GM12891 (cell line): ENCODE results near the gene APLP1. TPM values are rescaled to one million over a fixed set of nuclear protein-coding genes. Genes with fewer than 3 reads are reported as not detected.
"Not testable (repeated sequence)": the region's sequence is repeated elsewhere in the genome, so short reads cannot be mapped to it uniquely, and the experiment has no call there.

Source experiments
- DNase-seq: peaks from one replicate; pipeline ENCODE4 v3.0.0; 2011; ENCODE audit warnings: low spot score; ENCODE audit not compliant: insufficient read length
- FAIRE-seq: peaks from 2 replicates; lab custom pipeline; 2011; peaks lifted over from hg19 to GRCh38; lab: Jason Lieb, UNC
- PAX5 ChIP-seq: IDR thresholded peaks from 2 replicates; pipeline ENCODE4 v1.6.1; 2011; ENCODE audit warnings: low read length, moderate library complexity, mild to moderate bottlenecking; ENCODE audit not compliant: insufficient read depth, severe bottlenecking
- POLR2A ChIP-seq: IDR thresholded peaks from 2 replicates; pipeline ENCODE4 v1.6.1; 2011; ENCODE audit warnings: low read depth, low read length, control low read depth
- POLR2AphosphoS5 ChIP-seq: IDR thresholded peaks from 2 replicates; pipeline ENCODE4 v1.6.1; 2011; ENCODE audit warnings: low read depth, low read length, control low read depth
- POU2F2 ChIP-seq: IDR thresholded peaks from 2 replicates; pipeline ENCODE4 v1.6.1; 2011; ENCODE audit warnings: low read depth, mild to moderate bottlenecking, control low read depth, low read length, moderate library complexity
- SPI1 ChIP-seq: IDR thresholded peaks from 2 replicates; pipeline ENCODE4 v1.6.1; 2011; ENCODE audit warnings: low read depth, low read length, control low read depth
- TAF1 ChIP-seq: IDR thresholded peaks from 2 replicates; pipeline ENCODE4 v1.6.1; 2011; ENCODE audit warnings: low read depth, low read length, control low read depth
- polyA plus RNA-seq: library from polyadenylated mRNA; unstranded; fragments of >200 nt; gene quantifications from one replicate; pipeline ENCODE4 v1.2.1, GENCODE V29; 2012; ENCODE audit warnings: low read depth, missing spikeins, inconsistent platforms; ENCODE audit not compliant: missing spikeins

APLP1 gene
- 1.1 TPM for polyA plus RNA-seq

GRCh38 chr19:35868172-35868822 lies at the start of gene APLP1:
TSS of gene APLP1 (plus strand) at chr19:35868574. CDS start at chr19:35868637, 63 bp downstream.
- DNase-seq (no peak), FAIRE-seq (peak; percentile 26)
- TF ChIP-seq TAF1 (no peak), POLR2A (no peak), POU2F2 (no peak), POLR2AphosphoS5 (no peak), PAX5 (no peak), SPI1 (no peak)

GRCh38 chr19:35822579-35822978 lies 45.8 kb upstream of the APLP1 start:
- TF ChIP-seq POLR2AphosphoS5 (no peak), POLR2A (no peak), TAF1 (no peak), SPI1 (0 out of 2 replicates have a peak, but pooled peaks have one; percentile 21)
- DNase-seq (no peak), FAIRE-seq (no peak)

- DNase-seq, result no peak
- no peak for TF ChIP-seq POLR2A
- no peak for TF ChIP-seq POU2F2
- TF ChIP-seq POLR2AphosphoS5, result no peak
- no peak for TF ChIP-seq SPI1
- TF ChIP-seq PAX5, result no peak
- TF ChIP-seq TAF1, result no peak
- FAIRE-seq, result no peak
Observed at GRCh38 chr19:35824150-35824549, 44.2 kb upstream of the APLP1 start.

GRCh38 chr19:35828692-35829301 lies 39.6 kb upstream of the APLP1 start:
- FAIRE-seq (no peak), DNase-seq (no peak)
- no peak for TF ChIP-seq TAF1
- TF ChIP-seq PAX5, result no peak
- TF ChIP-seq POLR2A, result no peak
- TF ChIP-seq POLR2AphosphoS5, result no peak
- no peak for TF ChIP-seq SPI1
- TF ChIP-seq POU2F2, result no peak

- FAIRE-seq (no peak), DNase-seq (no peak)
- TF ChIP-seq POLR2A, result no peak
- no peak for TF ChIP-seq POU2F2
- TF ChIP-seq TAF1, result no peak
- no peak for TF ChIP-seq PAX5
- TF ChIP-seq SPI1, result no peak
- no peak for TF ChIP-seq POLR2AphosphoS5
Observed at GRCh38 chr19:35830986-35831385, 37.4 kb upstream of the APLP1 start.

- no peak for DNase-seq
- TF ChIP-seq SPI1 (no peak), POU2F2 (no peak), POLR2A (no peak), POLR2AphosphoS5 (no peak), PAX5 (no peak), TAF1 (no peak)
- no peak for FAIRE-seq
Observed at GRCh38 chr19:35832054-35832453, 36.3 kb upstream of the APLP1 start.

GRCh38 chr19:35833972-35834371 lies 34.4 kb upstream of the APLP1 start:
- no peak for FAIRE-seq
- no peak for DNase-seq
- TF ChIP-seq POU2F2 (no peak), TAF1 (no peak), POLR2A (no peak), POLR2AphosphoS5 (no peak)

- not testable (repeated sequence) for FAIRE-seq, DNase-seq
Observed at GRCh38 chr19:35836096-35836495, 32.3 kb upstream of the APLP1 start.

GRCh38 chr19:35841961-35842595 lies 26.3 kb upstream of the APLP1 start:
- no peak for TF ChIP-seq SPI1
- TF ChIP-seq POLR2A, result no peak
- no peak for TF ChIP-seq PAX5
- no peak for TF ChIP-seq TAF1
- TF ChIP-seq POU2F2, result no peak
- TF ChIP-seq POLR2AphosphoS5, result no peak
- no peak for FAIRE-seq
- DNase-seq, result no peak
